BJ (cell line): ENCODE results near the gene CNIH3. TPM values are rescaled to one million over a fixed set of nuclear protein-coding genes. Genes with fewer than 3 reads are reported as not detected.

Source experiments
- CTCF ChIA-PET: fragments of 350-600 bp; formaldehyde crosslinking; extraction: SDS; loops from one replicate; lab custom pipeline; 2021; ENCODE audit warnings: antibody characterized with exemption, inconsistent platforms; lab: Yijun Ruan, JAX
- POLR2A ChIA-PET: fragments of 300-600 bp; sonication (Branson Sonifier 250); formaldehyde crosslinking; extraction: SDS; loops from one replicate; lab custom pipeline; 2021; ENCODE audit warnings: antibody characterized with exemption; lab: Charles Lee
- DNase-seq: peaks from one replicate; pipeline ENCODE4 v3.0.0-alpha.2; 2011; ENCODE audit warnings: low read depth
- H3K27me3 ChIP-seq: 2 replicates; pipeline ENCODE4 v1.6.0; 2011; ENCODE audit warnings: low read length; ENCODE audit not compliant: control insufficient read depth, insufficient read depth
- H3K36me3 ChIP-seq: 2 replicates; pipeline ENCODE4 v1.5.1; 2011; ENCODE audit warnings: low read length; ENCODE audit not compliant: control insufficient read depth, insufficient read depth
- H3K4me3 ChIP-seq: 2 replicates; pipeline ENCODE4 v1.5.1; 2011; ENCODE audit warnings: low read depth, mild to moderate bottlenecking, control low read depth, low read length
- polyA plus RNA-seq: library from polyadenylated mRNA; depleted of rRNA; stranded (reverse); fragments of >200 nt; gene quantifications from 2 replicates; pipeline ENCODE4 v1.2.3, GENCODE V29; 2011
- TF ChIP-seq, protein P1 (sequence below): IDR thresholded peaks from 2 replicates; pipeline ENCODE4 v1.5.1; 2011; ENCODE audit warnings: low read depth, mild to moderate bottlenecking, control low read depth, inconsistent platforms, low read length, moderate library complexity; ENCODE audit not compliant: insufficient read depth

The CNIH3 gene
- polyA plus RNA-seq, 1 experiment: 2.9 TPM

DNA sequence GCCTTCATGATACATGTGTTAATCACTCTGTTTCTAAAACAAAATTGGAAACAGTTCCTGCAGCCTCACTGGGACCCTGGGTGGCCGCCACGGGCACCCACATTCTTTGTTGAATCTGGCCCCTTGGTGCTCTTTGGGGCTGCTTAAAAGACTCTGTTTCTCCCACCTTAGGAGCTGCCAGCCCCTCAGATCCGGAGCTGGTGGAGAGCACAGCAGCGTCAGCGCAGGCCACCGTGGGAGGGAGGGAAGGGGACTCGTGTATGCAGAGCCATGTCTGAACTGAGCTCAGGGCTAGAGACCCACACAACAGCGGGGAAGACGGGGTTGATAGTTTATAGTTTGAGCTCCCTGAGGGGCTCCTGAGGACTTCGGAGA, 121.2 kb downstream of the CNIH3 start:
- no peak overlapping the region for H3K4me3 ChIP-seq
- ChIA-PET CTCF (interaction anchor here (0.9 to 1.3 kb wide), 3 partner anchors 13 to 224 kb away, joined by 3 read pairs; no protein-coding TSS in a partner anchor), POLR2A (no interaction called here)
- H3K27me3 ChIP-seq: no peaks in the 10 kb centered on the region
- TF ChIP-seq, protein P1, sequence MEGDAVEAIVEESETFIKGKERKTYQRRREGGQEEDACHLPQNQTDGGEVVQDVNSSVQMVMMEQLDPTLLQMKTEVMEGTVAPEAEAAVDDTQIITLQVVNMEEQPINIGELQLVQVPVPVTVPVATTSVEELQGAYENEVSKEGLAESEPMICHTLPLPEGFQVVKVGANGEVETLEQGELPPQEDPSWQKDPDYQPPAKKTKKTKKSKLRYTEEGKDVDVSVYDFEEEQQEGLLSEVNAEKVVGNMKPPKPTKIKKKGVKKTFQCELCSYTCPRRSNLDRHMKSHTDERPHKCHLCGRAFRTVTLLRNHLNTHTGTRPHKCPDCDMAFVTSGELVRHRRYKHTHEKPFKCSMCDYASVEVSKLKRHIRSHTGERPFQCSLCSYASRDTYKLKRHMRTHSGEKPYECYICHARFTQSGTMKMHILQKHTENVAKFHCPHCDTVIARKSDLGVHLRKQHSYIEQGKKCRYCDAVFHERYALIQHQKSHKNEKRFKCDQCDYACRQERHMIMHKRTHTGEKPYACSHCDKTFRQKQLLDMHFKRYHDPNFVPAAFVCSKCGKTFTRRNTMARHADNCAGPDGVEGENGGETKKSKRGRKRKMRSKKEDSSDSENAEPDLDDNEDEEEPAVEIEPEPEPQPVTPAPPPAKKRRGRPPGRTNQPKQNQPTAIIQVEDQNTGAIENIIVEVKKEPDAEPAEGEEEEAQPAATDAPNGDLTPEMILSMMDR: no peak
- DNase-seq: no peak
- no peaks in the 10 kb centered on the region for H3K36me3 ChIP-seq

DNA sequence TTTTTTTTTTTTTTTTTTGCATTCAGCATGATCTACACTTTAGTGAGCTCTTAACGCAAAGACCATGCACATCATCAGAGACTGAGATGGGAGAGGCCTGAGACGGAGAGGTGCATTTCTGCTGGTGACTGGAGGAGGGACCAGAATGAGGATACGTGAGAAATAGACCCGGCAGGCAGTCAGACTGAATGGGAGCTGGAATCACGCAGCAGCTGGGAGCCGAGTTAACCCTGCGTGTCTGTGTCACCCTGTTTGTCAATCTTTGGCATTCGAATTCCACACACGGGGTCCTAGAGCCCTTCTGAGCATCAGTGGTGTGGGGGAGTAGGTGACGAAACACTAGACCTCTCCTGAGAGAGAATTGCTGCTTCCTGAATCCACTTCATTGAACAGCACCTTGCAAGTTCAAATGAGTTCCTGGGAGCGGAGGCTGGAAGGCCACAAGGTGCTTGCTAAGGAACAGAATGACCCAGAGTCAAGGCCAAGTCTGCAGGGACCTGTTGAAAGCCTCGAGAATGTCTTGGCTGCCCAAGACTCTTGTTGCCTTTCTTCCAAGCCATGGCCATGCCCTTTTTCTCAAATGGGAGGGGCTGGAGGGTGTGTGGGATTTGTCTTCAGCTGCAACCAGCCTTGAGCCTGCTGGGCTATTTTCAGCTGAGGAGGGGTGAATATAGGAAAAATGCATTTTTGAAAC, 123.3 kb downstream of the CNIH3 start:
- no peak for DNase-seq
- Histone ChIP-seq H3K36me3 (no peaks in the 10 kb centered on the region), H3K4me3 (no peak overlapping the region), H3K27me3 (no peaks in the 10 kb centered on the region)
- TF ChIP-seq, protein P1: no peak
- POLR2A ChIA-PET: no interaction called here
- CTCF ChIA-PET: no interaction called here

DNA sequence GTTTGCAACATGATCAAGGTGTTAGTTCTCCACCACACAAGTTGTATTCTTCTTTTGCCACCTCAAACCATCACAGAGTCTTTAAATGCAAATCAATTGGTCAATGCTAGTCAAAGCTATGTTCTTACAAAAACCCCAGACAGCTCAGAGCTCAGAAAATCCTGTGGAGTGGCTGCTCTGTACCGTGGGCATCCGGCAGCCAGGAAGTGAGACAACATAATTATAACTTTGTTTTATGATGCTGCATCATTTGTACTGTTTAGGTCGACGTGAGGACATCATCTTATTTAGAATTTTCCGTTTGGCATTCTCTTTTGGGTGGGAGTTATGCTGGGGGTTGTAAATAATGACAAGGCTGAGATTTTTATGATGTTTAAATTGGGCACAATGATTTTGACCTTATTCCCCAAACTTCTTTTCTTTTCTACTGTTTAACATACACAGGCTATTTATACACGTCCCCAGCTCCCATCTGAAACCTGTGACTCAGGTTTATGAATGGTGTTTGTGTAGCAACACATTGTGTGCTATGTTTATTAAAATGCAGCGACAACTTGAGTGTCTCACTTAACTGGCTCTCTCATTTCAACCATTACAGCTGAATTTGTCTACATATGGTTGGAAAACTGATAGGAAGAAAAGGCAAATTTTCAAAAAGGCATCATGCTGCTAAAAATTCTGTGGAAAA, 124.0 kb downstream of the CNIH3 start:
- no peaks in the 10 kb centered on the region for H3K36me3 ChIP-seq
- H3K4me3 ChIP-seq: no peak overlapping the region
- ChIA-PET POLR2A (no interaction called here), CTCF (no interaction called here)
- no peak for DNase-seq
- TF ChIP-seq, protein P1: no peak
- H3K27me3 ChIP-seq: no peaks in the 10 kb centered on the region

DNA sequence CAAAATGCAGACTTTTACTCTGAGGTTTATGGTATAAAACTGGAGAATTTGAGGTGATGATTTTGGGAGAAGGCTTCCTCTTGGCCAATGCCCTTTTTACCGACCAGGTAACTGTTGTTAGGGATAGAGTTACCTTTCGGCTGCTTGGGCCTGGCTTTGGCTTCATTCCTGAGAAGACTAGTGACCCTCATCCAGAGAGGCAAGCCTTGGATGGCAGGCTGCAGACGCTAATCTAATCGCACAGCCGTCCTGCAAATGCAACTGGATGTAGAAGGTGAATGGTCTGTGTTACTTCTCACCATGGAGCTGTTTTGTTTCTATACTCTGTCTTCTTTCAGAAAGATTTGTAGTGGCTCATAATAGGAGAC, 124.6 kb downstream of the CNIH3 start:
- TF ChIP-seq, protein P1: no peak
- ChIA-PET CTCF (no interaction called here), POLR2A (no interaction called here)
- no peaks in the 10 kb centered on the region for H3K36me3 ChIP-seq
- H3K4me3 ChIP-seq: no peak overlapping the region
- H3K27me3 ChIP-seq: no peaks in the 10 kb centered on the region
- DNase-seq: no peak

DNA sequence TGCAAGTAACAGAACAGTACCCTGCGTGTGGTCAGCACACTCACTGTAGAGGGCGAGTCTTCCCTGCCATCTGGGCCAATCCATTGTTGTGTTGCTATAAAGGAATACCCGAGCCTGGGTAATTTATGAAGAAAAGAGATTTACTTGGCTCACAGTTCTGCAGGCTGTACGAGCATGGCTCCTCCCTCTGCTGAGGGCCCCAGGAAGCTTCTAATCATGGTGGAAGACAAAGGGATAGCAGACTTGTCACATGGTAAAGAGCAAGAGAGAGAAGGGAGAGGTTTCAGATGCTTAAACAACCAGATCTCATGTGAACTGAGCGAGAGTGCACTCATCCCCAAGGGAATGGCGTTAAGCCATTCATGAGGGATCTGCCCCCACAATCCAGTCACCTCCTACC, 126.2 kb downstream of the CNIH3 start:
- Histone ChIP-seq H3K4me3 (no peak overlapping the region), H3K36me3 (no peaks in the 10 kb centered on the region), H3K27me3 (no peaks in the 10 kb centered on the region)
- ChIA-PET CTCF (interaction anchor here (1.0 to 1.2 kb wide), 2 partner anchors 8 to 212 kb away, joined by 3 to 5 read pairs; no protein-coding TSS in a partner anchor), POLR2A (no interaction called here)
- no peak for DNase-seq
- TF ChIP-seq, protein P1: no peak
